HEK293T (cell line): ENCODE measurements around the gene COG2.
A peak's percentile ranks its signal among the peaks of the same experiment; 100 is the strongest.

Source experiments
- CTCF ChIA-PET: fragments of 350-600 bp; formaldehyde crosslinking; extraction: SDS; loops from one replicate; lab custom pipeline; 2021; ENCODE audit warnings: antibody characterized with exemption, inconsistent platforms; lab: Yijun Ruan, JAX
- POLR2A ChIA-PET: fragments of 350-600 bp; formaldehyde crosslinking; extraction: SDS; loops from one replicate; lab custom pipeline; 2020; ENCODE audit warnings: antibody characterized with exemption, inconsistent platforms; lab: Yijun Ruan, JAX
- DNase-seq: peaks from one replicate; pipeline ENCODE4 v3.0.0; 2012; ENCODE audit warnings: mixed read lengths; ENCODE audit errors: extremely low spot score
- ARNT ChIP-seq: fragments of 450-650 bp; IDR thresholded peaks from 2 replicates; pipeline ENCODE4 v1.6.1; 2017; ENCODE audit warnings: mild to moderate bottlenecking
- BHLHE40 ChIP-seq: fragments of 450-650 bp; IDR thresholded peaks from 2 replicates; pipeline ENCODE4 v1.6.1; 2016; ENCODE audit warnings: mild to moderate bottlenecking, moderate library complexity, borderline replicate concordance
- CTBP1 ChIP-seq: fragments of 450-650 bp; IDR thresholded peaks from 2 replicates; pipeline ENCODE4 v1.6.1; 2016; ENCODE audit warnings: borderline replicate concordance
- ELF4 ChIP-seq: fragments of 450-650 bp; IDR thresholded peaks from 2 replicates; pipeline ENCODE4 v1.6.1; 2017; ENCODE audit warnings: antibody characterized with exemption
- FOXA1 ChIP-seq: fragments of 450-650 bp; IDR thresholded peaks from 2 replicates; pipeline ENCODE4 v1.6.1; 2016; ENCODE audit warnings: mild to moderate bottlenecking
- FOXK2 ChIP-seq: fragments of 450-650 bp; IDR thresholded peaks from 2 replicates; pipeline ENCODE4 v1.6.1; 2016; ENCODE audit warnings: mild to moderate bottlenecking
- FOXM1 ChIP-seq: fragments of 450-650 bp; IDR thresholded peaks from 2 replicates; pipeline ENCODE4 v1.6.1; 2017; ENCODE audit warnings: mild to moderate bottlenecking, borderline replicate concordance
- HDGF ChIP-seq: fragments of 450-650 bp; IDR thresholded peaks from 2 replicates; pipeline ENCODE4 v1.6.1; 2017; ENCODE audit warnings: antibody characterized with exemption, borderline replicate concordance
- L3MBTL2 ChIP-seq: fragments of 450-650 bp; conservative IDR thresholded peaks from 2 replicates; pipeline ENCODE4 v1.6.1; 2016; ENCODE audit warnings: mild to moderate bottlenecking
- LEF1 ChIP-seq: fragments of 450-650 bp; IDR thresholded peaks from 2 replicates; pipeline ENCODE4 v1.6.1; 2017; ENCODE audit warnings: mild to moderate bottlenecking, borderline replicate concordance
- NFRKB ChIP-seq: fragments of 450-650 bp; IDR thresholded peaks from 2 replicates; pipeline ENCODE4 v1.6.1; 2016; ENCODE audit warnings: mild to moderate bottlenecking, moderate library complexity
- PKNOX1 ChIP-seq: fragments of 450-650 bp; IDR thresholded peaks from 2 replicates; pipeline ENCODE4 v1.6.1; 2016
- SP1 ChIP-seq: fragments of 450-650 bp; IDR thresholded peaks from 2 replicates; pipeline ENCODE4 v1.6.1; 2017
- SUZ12 ChIP-seq: fragments of 450-650 bp; IDR thresholded peaks from 2 replicates; pipeline ENCODE4 v1.6.1; 2016; ENCODE audit warnings: mild to moderate bottlenecking
- TARDBP ChIP-seq: fragments of 450-650 bp; IDR thresholded peaks from 2 replicates; pipeline ENCODE4 v1.6.1; 2016
- ZNF384 ChIP-seq: fragments of 450-650 bp; IDR thresholded peaks from 2 replicates; pipeline ENCODE4 v1.6.1; 2016

The COG2 gene

GRCh38 chr1:230701895-230702768 is 59.9 kb downstream of the COG2 start:
- ChIA-PET CTCF (no interaction called here), POLR2A (no interaction called here)
- DNase-seq: no peak
- peak; percentile 90 for TF ChIP-seq PKNOX1
- TF ChIP-seq SUZ12: no peak

- TF ChIP-seq FOXK2 (no peak), HDGF (0 out of 2 replicates have a peak, but pooled peaks have one; percentile 50), L3MBTL2 (peak; percentile 29; the same call in 1 of the 2 replicates)
- ChIA-PET CTCF (no interaction called here), POLR2A (no interaction called here)
- DNase-seq: no peak
These were observed 60.8 kb downstream of the COG2 start for GRCh38 chr1:230702934-230703678.

- no peak for DNase-seq
- ChIA-PET CTCF (no interaction called here), POLR2A (no interaction called here)
- TF ChIP-seq FOXA1 (no peak), FOXK2 (no peak), SUZ12 (no peak), FOXM1 (no peak), LEF1 (no peak), TARDBP (no peak), HDGF (no peak), L3MBTL2 (no peak), BHLHE40 (no peak), ARNT (no peak), CTBP1 (no peak)
These were observed 61.6 kb downstream of the COG2 start for GRCh38 chr1:230703679-230704385.

- POLR2A ChIA-PET: no interaction called here
- TF ChIP-seq NFRKB (no peak), L3MBTL2 (0 out of 2 replicates have a peak, but pooled peaks have one; percentile 14)
These were observed 62.5 kb downstream of the COG2 start for GRCh38 chr1:230704830-230705229.

GRCh38 chr1:230705289-230706019 is 63.2 kb downstream of the COG2 start:
- TF ChIP-seq NFRKB (no peak), ZNF384 (no peak), SUZ12 (no peak), FOXM1 (no peak), FOXK2 (no peak), ELF4 (no peak), SP1 (no peak), BHLHE40 (no peak), L3MBTL2 (no peak), HDGF (no peak), LEF1 (no peak), CTBP1 (no peak), ARNT (no peak), FOXA1 (no peak)
- CTCF ChIA-PET: no interaction called here
- POLR2A ChIA-PET: no interaction called here
- DNase-seq: no peak

More at GRCh38 chr1:230704830-230705229, 62.5 kb downstream of the COG2 start:
- CTCF ChIA-PET: no interaction called here
- no peak for DNase-seq

- DNase-seq: no peak
- TF ChIP-seq ARNT (no peak), ELF4 (no peak), PKNOX1 (no peak), L3MBTL2 (no peak)
- ChIA-PET CTCF (no interaction called here), POLR2A (no interaction called here)
These were observed 63.9 kb downstream of the COG2 start for GRCh38 chr1:230706020-230706699.
